Neural cell (in vitro differentiated cells): ENCODE results near the gene RIC1.

Experiments
- EP300 ChIP-seq: fragments of 450-650 bp; conservative IDR thresholded peaks from 2 replicates; pipeline ENCODE4 v1.6.1; 2014; ENCODE audit warnings: antibody characterized with exemption, mild to moderate bottlenecking, moderate library complexity; ENCODE audit not compliant: poor library complexity, severe bottlenecking
- POLR2AphosphoS5 ChIP-seq: IDR thresholded peaks from 2 replicates; pipeline ENCODE4 v1.6.1; 2012
- RAD21 ChIP-seq: fragments of 450-650 bp; conservative IDR thresholded peaks from 2 replicates; pipeline ENCODE4 v1.6.1; 2014; ENCODE audit warnings: antibody characterized with exemption, mild to moderate bottlenecking, moderate library complexity
- REST ChIP-seq: IDR thresholded peaks from 2 replicates; pipeline ENCODE4 v1.6.1; 2012; ENCODE audit warnings: borderline replicate concordance

DNA sequence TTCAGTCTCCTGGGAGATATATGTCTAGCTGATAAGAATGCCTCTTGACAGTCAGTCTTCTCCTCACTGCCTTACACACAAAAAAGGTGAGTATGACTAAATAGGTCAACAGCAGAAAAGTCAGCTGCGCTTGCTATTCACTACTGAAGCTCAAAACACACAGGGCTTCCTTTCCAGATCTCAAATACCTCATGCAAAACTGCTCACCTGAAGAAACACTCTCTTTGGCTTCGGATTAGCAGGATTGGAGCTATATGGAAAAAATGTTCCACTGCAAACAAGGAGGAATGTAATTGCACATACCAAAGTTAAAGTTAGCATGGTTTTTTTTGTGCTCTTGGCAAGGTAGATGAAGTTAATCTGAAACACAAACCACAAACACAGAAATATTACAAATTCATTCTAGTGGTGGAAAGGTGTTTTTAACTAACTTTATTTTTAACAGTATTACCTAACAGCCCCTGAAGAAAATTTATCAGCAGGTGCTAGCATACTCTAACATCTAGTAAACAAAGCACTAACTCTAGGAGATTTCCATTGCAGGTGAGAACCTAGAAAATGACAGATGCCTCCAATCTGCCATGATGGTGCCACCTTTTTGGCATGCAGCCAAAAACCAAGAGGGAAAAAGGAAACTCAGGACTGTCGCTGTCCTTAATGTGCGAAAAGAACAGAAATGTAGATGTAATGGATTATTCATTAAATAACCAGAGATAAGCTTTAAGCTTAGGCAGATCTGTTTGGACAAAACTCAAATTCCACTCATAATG lies 172.2 kb downstream of the RIC1 start:
- no peak for TF ChIP-seq RAD21
- no peak for TF ChIP-seq EP300
- TF ChIP-seq POLR2AphosphoS5 = no peak
- no peak for TF ChIP-seq REST
